Measurements from ENCODE around the gene USP46.

DNA sequence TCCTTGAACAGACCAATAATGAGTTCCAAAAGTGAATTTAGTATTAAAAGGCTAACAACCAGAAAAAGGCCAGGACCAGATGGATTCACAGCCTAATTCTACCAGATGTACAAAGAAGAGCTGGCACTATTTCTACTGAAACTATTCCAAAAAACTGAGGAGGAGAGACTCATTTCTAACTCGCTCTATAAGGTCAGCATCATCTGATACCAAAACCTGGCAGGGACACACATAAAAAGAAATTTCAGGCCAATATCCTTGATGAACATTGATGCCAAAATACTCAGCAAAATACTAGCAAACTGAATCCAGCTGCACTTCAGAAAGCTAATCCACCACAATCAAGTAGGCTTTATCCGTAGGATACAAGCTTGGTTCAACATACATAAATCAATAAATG lies 35.8 kb upstream of the USP46 start:
- TF ChIP-seq, protein P1, sequence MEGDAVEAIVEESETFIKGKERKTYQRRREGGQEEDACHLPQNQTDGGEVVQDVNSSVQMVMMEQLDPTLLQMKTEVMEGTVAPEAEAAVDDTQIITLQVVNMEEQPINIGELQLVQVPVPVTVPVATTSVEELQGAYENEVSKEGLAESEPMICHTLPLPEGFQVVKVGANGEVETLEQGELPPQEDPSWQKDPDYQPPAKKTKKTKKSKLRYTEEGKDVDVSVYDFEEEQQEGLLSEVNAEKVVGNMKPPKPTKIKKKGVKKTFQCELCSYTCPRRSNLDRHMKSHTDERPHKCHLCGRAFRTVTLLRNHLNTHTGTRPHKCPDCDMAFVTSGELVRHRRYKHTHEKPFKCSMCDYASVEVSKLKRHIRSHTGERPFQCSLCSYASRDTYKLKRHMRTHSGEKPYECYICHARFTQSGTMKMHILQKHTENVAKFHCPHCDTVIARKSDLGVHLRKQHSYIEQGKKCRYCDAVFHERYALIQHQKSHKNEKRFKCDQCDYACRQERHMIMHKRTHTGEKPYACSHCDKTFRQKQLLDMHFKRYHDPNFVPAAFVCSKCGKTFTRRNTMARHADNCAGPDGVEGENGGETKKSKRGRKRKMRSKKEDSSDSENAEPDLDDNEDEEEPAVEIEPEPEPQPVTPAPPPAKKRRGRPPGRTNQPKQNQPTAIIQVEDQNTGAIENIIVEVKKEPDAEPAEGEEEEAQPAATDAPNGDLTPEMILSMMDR (conservative IDR thresholded peaks at IDR 0.05): no peak
- no peak for TF ChIP-seq ZFX (IDR thresholded peaks at IDR 0.05)
